Measurements from ENCODE around the gene ANKRD42.

The ANKRD42 gene

DNA sequence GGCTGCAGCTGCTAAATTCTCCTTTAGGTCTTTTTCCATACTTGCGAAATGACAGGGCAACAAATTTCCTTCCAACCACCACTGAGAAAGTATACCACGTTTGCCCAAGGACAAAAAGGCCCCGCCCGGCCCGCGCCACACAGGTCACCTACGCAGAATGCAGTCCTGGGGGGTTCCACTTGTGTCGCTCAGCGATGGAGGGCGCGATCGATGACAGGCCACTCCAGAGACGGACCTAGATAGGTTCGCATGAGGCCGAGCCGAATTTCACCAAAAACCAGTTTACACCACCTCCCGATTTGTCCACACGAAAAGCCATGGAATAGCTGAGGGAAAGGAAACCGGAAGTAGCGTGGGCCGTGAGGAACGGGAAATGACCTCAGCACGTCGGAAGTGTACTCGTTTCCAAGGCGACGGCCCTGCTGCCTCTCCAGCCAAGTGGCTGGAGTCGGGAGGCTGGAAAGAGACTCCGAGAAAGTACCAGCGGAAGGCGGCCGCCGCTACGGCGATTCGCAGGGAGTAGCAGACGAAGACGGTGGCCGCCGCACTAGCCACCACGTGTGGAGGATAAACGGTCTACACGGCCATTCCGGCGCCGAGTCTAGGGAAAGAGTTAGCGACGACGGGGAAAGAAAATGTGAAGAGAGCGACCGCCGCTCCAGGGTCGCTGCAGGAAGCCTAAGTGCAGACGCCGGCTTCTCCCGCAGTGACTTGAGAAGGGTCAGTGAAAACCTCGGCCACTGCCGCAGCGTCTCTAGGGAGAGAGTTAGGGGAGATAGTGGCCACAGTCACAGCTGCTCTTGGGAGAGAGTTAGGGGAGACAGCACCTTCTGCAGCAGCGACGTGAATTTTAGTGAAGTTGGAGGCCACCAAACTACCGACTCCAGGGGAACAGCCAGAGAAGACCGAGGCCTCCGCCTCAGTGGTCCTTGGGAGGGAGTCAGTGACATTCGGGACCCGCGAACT lies at the start of gene ANKRD42:
Gene ANKRD42, plus strand, starts transcription at position 398 of the 966 bp plus-strand sequence. CDS start 959 bp downstream, outside the sequence.
- DNase-seq (ENCODE audit: low read depth in 2 of 2) = peak; percentile 77 to 84

DNA sequence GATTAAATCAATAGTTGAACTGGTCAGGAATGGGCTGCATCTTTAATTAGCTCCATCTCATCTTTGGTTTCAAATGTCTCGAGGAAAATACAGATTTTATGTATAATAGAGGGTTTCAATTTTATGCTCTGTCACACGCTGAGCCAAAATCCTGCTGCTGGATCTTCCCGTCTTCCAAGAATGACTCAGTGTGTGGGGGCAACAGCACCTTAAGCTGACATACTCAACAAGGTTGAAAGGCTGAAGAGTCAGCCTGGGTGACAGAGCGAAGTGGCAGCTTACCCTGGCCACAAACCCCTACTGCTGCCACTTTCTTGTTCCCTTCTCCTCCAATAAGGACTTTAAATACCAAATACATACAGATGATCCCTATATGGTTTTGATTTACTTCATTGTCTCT lies 45.6 kb upstream of the ANKRD42 start:
- DNase-seq (ENCODE audit: low read depth in 2 of 2) = no peak

GRCh38 chr11:83150450-83150849 lies 43.1 kb upstream of the ANKRD42 start:
- DNase-seq (ENCODE audit: low read depth in 2 of 2) = no peak

DNA sequence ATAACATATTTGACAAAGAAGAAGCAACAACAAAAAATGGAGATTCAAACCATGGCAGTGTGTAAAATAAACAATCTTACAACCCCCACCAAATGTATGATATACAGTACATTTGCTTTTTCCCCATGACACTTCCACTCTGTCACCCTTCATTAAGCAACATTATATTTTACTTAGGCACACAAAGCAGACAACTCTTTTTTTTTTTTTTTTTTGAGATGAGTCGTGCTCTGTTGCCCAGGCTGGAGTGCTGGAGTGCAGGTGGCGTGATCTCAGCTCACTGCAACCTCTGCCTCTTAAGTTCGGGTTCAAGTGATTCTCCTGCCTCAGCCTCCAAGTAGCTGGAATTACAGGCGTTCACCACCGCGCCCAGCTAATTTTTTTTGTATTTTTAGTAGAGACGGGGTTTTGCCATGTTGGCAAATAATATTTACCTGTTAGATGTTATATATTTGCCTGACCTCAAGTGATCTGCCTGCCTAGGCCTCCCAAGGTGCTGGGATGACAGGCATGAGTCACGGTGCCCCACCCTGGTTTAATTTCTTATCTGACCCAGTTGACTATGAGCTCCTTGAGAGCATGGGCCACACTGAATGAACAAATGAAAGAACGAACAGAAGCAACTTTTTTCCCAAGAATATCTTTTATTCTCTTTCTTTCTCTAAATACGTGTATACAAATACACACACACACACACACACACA lies 42.1 kb upstream of the ANKRD42 start:
- no peak for DNase-seq (ENCODE audit: low read depth in 2 of 2)

DNA sequence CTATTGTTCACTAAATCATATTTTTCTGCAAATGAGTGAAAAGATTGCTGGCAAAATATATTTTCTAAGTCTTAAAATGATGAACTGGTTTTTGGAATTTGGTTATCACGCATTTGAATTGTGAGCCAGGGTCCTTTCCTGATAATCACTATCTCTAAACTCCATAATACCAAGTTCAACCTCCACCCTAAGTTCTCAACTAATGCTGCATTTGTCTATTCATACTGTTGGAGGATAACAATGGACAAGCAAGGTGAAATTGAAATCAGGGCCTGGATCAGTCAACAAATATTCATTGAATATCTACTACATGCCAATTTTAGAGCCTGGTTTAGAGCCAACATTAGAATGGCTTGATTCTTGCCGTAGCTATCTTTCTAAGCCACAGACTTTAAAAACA lies 41.2 kb upstream of the ANKRD42 start:
- DNase-seq (ENCODE audit: low read depth in 2 of 2) = no peak

DNA sequence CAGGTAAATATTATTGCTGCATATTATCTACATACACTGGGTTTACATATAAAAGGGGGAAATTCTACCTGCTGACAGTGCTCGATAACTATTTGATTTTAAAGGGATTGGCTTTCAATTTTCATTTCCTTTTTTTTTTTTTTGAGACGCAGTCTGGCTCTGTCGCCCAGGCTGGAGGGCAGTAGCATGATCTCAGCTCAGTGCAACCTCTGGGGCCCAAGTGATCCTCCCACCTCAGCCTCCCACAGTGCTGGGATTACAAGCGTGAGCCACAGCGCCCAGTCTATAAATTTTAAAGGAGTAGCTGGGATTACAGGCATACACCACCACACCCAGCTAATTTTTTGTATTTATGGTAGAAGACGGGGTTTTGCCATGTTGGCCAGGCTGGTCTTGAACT lies 39.7 kb upstream of the ANKRD42 start:
- no peak for DNase-seq (ENCODE audit: low read depth in 2 of 2)

- DNase-seq (ENCODE audit: low read depth in 2 of 2) = peak; percentile 95
Measured at GRCh38 chr11:83156144-83156995, 37.1 kb upstream of the ANKRD42 start.

- DNase-seq (ENCODE audit: low read depth in 2 of 2) = no peak
Measured at GRCh38 chr11:83156996-83157593, 36.4 kb upstream of the ANKRD42 start, which contains the start of gene PCF11. PCF11 (plus strand) TSS chr11:83157131; CDS start chr11:83157440, 309 bp downstream.

DNA sequence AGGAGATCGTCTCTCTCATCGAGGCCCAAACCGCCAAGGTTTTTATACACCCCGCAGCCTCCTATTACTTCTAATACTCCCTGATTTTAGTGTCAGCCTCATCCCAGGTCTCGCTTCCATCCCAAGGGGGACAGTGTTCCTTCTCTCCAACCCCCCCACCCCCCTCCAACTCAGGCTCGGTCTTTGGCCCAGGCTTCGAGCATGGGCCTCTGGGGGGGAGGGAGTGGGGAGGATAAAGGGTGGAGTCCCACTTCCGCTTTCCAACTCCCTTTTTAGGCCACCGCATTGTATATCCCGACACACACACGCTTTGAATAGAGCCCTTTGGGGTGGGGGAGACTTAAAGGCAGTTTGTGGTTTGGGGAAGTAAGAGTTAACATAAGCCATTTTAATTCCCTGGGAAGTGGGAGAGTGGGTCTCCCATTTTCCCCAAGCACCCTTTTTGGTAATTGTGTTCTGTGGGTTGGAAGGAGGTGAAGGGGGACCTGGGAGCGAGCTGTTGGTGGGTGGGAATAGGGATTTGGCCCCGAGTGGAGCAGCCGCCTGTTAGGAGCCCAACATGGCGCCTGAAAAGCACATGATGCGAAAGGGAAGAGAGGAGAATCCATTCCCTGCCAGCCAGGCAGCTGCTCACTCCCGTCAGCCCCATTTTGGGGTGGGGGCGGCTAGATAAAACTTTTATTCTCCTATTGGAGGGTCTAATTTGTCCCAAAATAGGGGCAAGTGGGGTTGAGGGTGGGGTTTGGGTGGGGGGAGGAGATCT lies 35.7 kb upstream of the ANKRD42 start:
- DNase-seq (ENCODE audit: low read depth in 2 of 2) = peak; percentile 25 to 41

- DNase-seq (ENCODE audit: low read depth in 2 of 2) = no peak
Measured at GRCh38 chr11:83158357-83158786, 35.1 kb upstream of the ANKRD42 start.

DNA sequence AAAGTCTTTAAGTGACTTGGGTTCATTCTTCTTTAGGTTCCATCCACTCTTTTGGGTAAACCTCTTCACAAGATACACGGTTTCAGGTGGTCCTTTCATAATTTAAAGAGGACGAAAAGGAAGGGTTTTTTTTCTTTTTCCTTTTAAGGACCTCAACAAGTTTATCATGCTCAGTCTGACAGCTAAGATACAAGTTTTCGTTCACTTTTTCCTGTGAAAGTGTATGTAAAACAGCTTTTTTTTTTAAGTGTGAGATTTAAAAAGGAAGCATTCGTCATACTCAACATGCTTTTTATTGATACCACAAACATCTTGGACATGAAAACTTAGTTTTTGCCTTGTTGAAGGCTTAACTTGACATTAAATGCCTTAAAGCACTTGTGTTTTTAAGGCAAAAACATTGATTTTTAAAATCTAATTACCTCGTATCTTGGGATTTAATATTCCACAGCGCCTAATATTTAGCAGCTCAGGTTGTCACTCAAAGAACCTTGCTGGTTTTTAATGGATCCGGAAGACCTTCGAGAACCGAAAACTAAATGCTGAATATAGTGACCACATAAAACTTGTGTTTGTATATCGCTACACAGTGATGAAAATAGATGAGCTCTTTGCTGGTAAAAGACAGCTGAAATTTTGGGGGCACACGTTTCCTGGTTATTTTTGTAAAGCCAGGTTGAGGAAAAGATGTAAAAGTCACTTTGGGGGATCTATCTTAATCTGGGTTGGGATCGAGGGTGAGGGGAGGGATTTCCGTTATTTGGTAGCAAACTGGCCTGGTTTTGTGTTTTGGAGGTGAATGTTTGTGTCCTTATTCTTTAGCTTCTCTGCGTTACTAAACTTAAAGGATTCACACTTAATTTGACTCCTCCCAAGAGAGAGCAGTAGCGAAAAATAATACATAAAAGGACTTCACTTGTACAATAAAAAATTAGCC lies 34.3 kb upstream of the ANKRD42 start:
- DNase-seq (ENCODE audit: low read depth in 2 of 2) = no peak

GRCh38 chr11:83159902-83160865 lies 33.3 kb upstream of the ANKRD42 start:
- DNase-seq (ENCODE audit: low read depth in 2 of 2) = no peak

- no peak for DNase-seq (ENCODE audit: low read depth in 2 of 2)
Measured at GRCh38 chr11:83161610-83162199, 31.8 kb upstream of the ANKRD42 start.

GRCh38 chr11:83162377-83162776 lies 31.1 kb upstream of the ANKRD42 start:
- no peak for DNase-seq (ENCODE audit: low read depth in 2 of 2)

DNA sequence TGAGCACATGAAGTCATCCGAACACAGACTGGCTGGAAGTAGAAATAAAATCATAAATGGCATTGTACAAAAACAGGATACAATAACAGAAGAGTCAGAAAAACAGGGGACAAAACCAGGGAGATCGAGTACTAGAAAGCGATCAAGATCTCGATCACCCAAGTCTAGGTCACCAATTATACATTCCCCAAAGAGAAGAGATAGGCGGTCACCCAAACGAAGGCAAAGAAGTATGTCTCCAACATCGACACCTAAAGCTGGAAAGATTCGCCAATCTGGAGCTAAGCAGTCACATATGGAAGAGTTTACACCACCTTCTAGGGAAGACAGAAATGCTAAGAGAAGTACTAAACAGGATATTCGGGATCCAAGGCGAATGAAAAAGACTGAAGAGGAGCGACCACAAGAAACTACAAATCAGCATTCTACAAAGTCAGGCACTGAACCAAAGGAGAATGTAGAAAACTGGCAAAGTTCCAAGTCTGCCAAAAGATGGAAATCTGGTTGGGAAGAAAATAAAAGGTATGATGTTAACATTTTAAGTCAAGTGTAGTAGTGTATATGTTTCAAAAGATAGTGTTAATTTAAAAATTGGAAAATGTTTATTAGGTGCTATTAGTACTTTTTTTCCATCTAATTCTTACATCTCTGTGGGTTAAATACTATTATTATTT lies 27.2 kb upstream of the ANKRD42 start:
- no peak for DNase-seq (ENCODE audit: low read depth in 2 of 2)

- no peak for DNase-seq (ENCODE audit: low read depth in 2 of 2)
Measured at GRCh38 chr11:83168756-83169155, 24.8 kb upstream of the ANKRD42 start.

DNA sequence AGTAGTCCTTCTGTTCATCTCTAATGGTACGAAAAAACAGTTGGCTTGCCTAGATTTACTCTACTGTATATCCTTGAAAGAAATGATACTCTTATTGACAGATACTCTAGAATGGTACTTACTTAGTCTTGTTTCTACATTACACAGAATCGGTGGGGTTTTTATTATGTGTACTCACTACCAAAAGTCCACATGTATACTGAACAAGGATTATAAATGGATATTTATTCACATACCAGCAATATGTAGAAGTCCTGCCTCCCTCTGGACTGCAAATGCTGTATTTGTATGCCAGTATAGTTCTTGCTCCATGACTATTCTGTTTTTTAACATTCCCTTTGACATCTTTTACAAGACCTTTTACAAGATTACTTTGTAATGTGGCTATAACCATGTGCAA lies 22.6 kb upstream of the ANKRD42 start:
- no peak for DNase-seq (ENCODE audit: low read depth in 2 of 2)

All from stimulated activated CD4-positive, alpha-beta T cell treated with anti-CD3 and anti-CD28 coated beads, Interleukin-12 subunit alpha, Interleukin-12 subunit beta, amount 100 ng/mL, for 24 hours (primary cell).